Neutrophil (primary cell): ENCODE data around the gene C1QC.

Source experiments
- H3K27ac ChIP-seq: fragments of 200-600 bp; sonication (generic); 2 replicates; pipeline ENCODE4 v1.5.1; 2016; ENCODE audit warnings: mild to moderate bottlenecking, moderate library complexity
- H3K27me3 ChIP-seq: fragments of 200-600 bp; sonication (generic); 2 replicates; pipeline ENCODE4 v1.6.0; 2016; ENCODE audit warnings: mild to moderate bottlenecking
- H3K36me3 ChIP-seq: fragments of 200-600 bp; sonication (generic); 2 replicates; pipeline ENCODE4 v1.5.1; 2017
- H3K4me1 ChIP-seq, 2 experiments: fragments of 200-600 bp in 1 of 2; sonication (generic) in 1 of 2; 1 replicate in 1 of 2; 2 replicates in 1 of 2; pipeline versions ENCODE4 v1.5.1 to v1.6.1; 2013 to 2016; ENCODE audit warnings: low read depth in 1 of 2, low read length in 1 of 2, mild to moderate bottlenecking in 1 of 2, moderate library complexity in 1 of 2; ENCODE audit not compliant: control insufficient read depth in 1 of 2, insufficient read depth in 1 of 2
- H3K4me3 ChIP-seq, 2 experiments: fragments of 200-600 bp in 1 of 2; sonication (generic) in 1 of 2; 1 replicate in 1 of 2; 2 replicates in 1 of 2; pipeline ENCODE4 v1.5.1; 2013 to 2016; ENCODE audit warnings: low read depth in 1 of 2, low read length in 1 of 2, mild to moderate bottlenecking in 1 of 2, moderate library complexity in 1 of 2
- H3K9me3 ChIP-seq: fragments of 200-600 bp; sonication (generic); 2 replicates; pipeline ENCODE4 v1.5.1; 2016
- TF ChIP-seq, protein P1 (sequence below): fragments of 200-600 bp; sonication (generic); IDR thresholded peaks from 2 replicates; pipeline ENCODE4 v1.5.1; 2016; ENCODE audit warnings: antibody characterized with exemption

C1QC gene

DNA sequence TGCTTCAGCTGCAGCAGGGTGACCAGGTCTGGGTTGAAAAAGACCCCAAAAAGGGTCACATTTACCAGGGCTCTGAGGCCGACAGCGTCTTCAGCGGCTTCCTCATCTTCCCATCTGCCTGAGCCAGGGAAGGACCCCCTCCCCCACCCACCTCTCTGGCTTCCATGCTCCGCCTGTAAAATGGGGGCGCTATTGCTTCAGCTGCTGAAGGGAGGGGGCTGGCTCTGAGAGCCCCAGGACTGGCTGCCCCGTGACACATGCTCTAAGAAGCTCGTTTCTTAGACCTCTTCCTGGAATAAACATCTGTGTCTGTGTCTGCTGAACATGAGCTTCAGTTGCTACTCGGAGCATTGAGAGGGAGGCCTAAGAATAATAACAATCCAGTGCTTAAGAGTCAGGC, 4.1 kb upstream of the C1QC start:
- TF ChIP-seq, protein P1, sequence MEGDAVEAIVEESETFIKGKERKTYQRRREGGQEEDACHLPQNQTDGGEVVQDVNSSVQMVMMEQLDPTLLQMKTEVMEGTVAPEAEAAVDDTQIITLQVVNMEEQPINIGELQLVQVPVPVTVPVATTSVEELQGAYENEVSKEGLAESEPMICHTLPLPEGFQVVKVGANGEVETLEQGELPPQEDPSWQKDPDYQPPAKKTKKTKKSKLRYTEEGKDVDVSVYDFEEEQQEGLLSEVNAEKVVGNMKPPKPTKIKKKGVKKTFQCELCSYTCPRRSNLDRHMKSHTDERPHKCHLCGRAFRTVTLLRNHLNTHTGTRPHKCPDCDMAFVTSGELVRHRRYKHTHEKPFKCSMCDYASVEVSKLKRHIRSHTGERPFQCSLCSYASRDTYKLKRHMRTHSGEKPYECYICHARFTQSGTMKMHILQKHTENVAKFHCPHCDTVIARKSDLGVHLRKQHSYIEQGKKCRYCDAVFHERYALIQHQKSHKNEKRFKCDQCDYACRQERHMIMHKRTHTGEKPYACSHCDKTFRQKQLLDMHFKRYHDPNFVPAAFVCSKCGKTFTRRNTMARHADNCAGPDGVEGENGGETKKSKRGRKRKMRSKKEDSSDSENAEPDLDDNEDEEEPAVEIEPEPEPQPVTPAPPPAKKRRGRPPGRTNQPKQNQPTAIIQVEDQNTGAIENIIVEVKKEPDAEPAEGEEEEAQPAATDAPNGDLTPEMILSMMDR: no peak
- Histone ChIP-seq H3K4me3 (no peak overlapping the region), H3K27me3 (peaks cover 11% of the 10 kb centered on the region), H3K36me3 (no peaks in the 10 kb centered on the region), H3K27ac (no peak overlapping the region), H3K9me3 (no peaks in the 10 kb centered on the region), H3K4me1 (no peaks in the 10 kb centered on the region)

DNA sequence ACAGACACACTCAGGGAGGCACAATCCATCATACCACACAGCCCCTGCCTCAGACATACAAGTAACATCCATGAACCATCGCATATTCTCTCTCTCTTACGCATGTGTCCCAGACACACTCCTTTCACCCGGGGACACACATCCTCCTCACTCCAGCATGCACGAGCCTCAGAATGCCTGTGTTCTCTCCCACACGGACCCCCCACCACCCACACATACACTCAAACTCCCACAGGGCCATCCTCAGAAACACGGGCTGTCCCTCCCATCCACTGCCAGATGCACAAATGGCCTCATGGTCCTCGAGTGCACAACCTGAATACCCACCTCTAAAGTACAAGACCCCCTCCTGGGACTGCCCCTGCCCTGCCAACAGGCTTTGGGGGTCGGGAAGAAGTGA, 2.2 kb upstream of the C1QC start:
- no peaks in the 10 kb centered on the region for H3K9me3 ChIP-seq
- TF ChIP-seq, protein P1: no peak
- H3K27me3 ChIP-seq: peaks cover 11% of the 10 kb centered on the region
- no peak overlapping the region for H3K27ac ChIP-seq
- no peaks in the 10 kb centered on the region for H3K36me3 ChIP-seq
- no peak overlapping the region for H3K4me3 ChIP-seq
- no peaks in the 10 kb centered on the region for H3K4me1 ChIP-seq

DNA sequence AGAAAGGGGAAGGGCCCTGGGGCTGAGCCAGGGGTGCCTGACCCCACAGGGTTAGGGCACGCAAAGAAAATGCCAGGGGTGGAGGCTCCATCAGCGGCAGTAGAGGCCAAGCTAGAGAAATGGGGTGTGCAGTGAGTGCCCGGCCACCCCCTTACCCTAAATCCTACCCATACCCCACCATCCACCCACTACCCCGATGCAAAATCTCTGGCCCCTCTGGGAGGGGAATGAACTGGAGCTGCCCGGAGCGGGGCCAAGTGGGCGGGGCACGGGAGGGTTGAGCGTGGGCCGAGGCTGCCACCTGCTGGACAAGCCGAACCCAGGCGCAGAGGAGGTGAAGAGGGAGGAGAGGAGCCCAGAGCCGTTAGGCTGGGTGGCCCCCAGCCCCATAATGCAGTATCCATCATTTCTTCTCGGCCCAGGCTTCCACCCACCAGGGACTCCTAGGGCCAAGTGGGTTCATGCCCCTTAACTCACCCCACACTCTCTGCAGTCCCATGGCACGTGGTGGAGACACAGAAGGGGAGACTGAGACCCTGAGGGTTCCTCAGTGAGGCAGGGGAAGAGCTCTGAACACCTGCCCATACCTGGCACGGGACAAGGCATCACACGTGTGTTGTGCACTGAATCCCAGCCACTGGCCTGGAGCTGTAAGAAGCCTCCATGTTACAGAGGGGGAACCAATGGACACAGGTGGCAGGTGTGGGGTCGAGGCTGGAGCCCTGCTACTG, 1.4 kb upstream of the C1QC start:
- Histone ChIP-seq H3K9me3 (no peaks in the 10 kb centered on the region), H3K4me1 (no peaks in the 10 kb centered on the region), H3K4me3 (no peak overlapping the region), H3K36me3 (no peaks in the 10 kb centered on the region), H3K27ac (no peak overlapping the region), H3K27me3 (peaks cover 11% of the 10 kb centered on the region)
- TF ChIP-seq, protein P1: no peak

DNA sequence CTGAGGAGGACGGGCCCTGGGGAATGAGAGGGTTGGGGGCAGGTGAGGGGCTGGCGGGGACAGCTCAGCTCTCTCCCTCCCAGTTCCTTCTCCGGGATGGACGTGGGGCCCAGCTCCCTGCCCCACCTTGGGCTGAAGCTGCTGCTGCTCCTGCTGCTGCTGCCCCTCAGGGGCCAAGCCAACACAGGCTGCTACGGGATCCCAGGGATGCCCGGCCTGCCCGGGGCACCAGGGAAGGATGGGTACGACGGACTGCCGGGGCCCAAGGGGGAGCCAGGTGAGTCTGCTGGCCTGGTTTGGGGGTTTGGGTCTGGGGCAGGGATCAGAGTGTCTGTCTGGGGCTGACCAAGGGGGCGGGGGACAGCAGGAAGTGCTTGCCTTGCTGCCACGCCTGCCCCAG, 495 bp downstream of the C1QC start:
- peaks cover 11% of the 10 kb centered on the region for H3K27me3 ChIP-seq
- H3K4me3 ChIP-seq: no peak overlapping the region
- no peak overlapping the region for H3K27ac ChIP-seq
- H3K9me3 ChIP-seq: no peaks in the 10 kb centered on the region
- H3K36me3 ChIP-seq: no peaks in the 10 kb centered on the region
- H3K4me1 ChIP-seq: no peaks in the 10 kb centered on the region
- TF ChIP-seq, protein P1: no peak

DNA sequence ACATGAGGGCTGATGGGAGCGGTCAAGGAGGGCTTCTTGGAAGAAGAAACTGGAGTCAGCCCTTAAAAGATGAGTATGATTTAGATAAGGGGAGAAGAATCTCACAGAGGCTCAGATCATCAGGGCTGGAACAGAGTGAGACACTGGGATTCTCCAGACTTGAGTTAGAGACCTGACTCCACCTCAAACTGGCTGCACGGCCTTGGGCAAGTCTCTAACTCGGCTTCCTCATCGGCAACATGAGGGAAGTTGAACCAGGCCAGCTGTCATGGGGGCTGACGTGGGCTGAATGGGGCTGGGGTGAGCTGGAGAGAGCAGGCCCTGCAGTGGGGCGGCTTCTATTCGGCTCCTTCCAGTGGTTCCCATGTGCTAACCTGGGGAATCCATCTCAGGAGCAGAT, 2.5 kb downstream of the C1QC start:
- peaks cover 8% of the 10 kb centered on the region for H3K27me3 ChIP-seq
- no peaks in the 10 kb centered on the region for H3K9me3 ChIP-seq
- no peaks in the 10 kb centered on the region for H3K36me3 ChIP-seq
- H3K4me1 ChIP-seq: no peaks in the 10 kb centered on the region
- H3K27ac ChIP-seq: no peak overlapping the region
- TF ChIP-seq, protein P1: no peak
- H3K4me3 ChIP-seq: no peak overlapping the region
